CD4-positive, alpha-beta T cell treated with Interferon gamma for 1 hour (primary cell): ENCODE measurements around the gene CCDC185.
"Not testable (repeated sequence)": the region's sequence is repeated elsewhere in the genome, so short reads cannot be mapped to it uniquely, and the experiment has no call there.

Experiments used
- DNase-seq: peaks from one replicate; pipeline ENCODE4 v3.0.0-alpha.2; 2020

CCDC185 gene

GRCh38 chr1:223394706-223395105 lies 1.5 kb downstream of the CCDC185 start:
- no peak for DNase-seq

DNA sequence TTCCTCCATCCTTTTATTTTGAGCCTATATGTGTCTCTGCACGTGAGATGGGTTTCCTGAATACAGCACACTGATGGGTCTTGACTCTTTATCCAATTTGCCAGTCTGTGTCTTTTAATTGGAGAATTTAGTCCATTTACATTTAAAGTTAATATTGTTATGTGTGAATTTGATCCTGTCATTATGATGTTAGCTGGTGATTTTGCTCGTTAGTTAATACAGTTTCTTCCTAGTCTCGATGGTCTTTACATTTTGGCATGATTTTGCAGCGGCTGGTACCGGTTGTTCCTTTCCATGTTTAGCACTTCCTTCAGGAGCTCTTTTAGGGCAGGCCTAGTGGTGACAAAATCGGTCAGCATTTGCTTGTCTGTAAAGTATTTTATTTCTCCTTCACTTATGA lies 6.2 kb downstream of the CCDC185 start:
- DNase-seq, result not testable (repeated sequence)

GRCh38 chr1:223401873-223402789 lies 8.9 kb downstream of the CCDC185 start:
- DNase-seq, result no peak

DNA sequence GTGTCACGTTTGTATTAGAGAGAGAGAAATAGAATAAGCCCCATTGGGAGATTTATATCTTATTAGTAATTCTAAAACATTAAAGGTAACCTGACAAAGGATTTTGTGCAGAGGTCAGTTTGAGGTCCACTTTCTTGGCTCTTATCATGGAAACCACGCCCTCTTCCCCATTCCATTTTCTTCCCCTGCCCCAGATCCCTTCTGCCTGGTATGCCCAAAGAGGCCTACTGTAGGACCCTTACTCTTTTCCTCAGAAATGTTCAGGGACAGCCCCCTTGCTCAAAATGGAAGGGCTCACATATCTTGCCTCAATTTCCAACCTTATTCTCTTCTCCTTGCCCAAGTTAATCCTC lies 9.6 kb downstream of the CCDC185 start:
- no peak for DNase-seq

- no peak for DNase-seq
Observed at GRCh38 chr1:223403184-223403815, 10.1 kb downstream of the CCDC185 start.

DNA sequence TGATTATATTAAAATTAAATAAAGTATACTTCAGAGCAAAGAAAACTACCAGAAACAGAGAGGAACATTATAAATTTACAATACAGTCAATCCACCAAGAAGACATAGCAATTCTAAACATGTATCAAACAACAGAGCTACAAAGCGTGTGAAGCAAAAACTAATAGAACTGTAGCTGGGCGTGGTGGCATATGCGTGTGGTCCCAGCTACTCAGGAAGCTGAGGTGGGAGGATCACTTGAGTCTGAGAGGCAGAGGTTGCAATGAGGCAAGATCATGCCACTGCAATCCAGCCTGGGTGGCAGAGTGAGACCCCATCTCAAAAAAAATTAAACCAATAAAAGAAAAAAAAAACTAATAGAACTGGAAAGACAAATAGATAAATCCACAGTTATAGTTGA lies 12.3 kb downstream of the CCDC185 start:
- no peak for DNase-seq

DNA sequence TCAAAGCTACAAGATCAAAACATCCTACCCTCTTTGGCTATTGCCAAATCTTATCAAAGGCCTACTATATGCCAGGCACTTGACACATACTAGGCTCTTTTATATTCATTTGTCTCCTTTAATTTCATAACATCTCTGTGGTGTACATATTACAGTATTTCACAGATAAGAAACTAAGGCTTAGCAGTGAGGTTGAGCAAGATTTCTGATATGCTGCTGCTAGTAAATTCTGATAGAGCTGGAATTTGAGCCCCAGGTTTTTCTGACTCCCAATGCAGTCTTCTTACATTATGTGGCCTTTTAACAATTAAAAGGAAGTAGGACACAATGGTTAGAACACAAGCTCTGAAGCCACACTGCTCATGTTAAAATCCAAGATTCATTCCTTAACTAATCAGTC lies 16.8 kb downstream of the CCDC185 start:
- DNase-seq, result no peak

DNA sequence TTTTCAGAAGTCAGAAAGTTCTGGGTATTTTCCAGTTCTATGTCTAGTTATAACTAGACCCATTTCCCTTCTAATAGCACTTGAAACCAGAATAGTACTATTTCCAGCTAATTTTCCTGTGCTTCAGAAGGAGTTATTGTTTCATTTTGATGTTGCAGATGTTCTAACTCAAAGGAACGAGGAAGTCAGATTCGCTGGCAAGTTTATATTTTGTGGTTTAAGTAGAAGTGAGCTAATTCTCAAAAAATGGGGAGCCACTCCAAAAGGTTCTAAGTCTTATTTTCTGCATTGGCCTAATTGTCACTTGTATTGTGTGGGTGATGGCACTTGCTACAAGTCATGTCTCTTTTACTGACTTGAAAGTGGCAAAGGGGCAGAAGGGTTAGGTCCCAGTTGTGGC lies 18.1 kb downstream of the CCDC185 start:
- DNase-seq, result no peak

DNA sequence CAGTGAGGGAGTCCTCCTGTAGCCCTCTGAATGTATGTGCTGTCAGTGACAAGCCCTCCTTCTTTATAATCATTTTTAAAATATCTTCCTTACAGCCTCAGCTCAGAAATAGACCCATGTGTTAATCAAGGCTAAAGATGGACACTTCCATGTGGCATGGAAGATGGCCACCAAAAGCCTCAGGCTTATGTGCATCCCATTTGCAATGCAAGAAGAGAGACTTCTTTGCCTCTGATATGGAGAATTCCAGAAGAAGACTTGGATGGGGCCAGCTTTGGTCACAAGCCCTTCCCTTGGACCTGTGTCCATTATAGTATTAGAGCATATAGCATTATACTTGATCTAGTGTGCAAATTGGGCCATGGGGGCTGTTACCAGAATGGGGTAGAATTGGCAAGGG lies 18.5 kb downstream of the CCDC185 start:
- no peak for DNase-seq

DNA sequence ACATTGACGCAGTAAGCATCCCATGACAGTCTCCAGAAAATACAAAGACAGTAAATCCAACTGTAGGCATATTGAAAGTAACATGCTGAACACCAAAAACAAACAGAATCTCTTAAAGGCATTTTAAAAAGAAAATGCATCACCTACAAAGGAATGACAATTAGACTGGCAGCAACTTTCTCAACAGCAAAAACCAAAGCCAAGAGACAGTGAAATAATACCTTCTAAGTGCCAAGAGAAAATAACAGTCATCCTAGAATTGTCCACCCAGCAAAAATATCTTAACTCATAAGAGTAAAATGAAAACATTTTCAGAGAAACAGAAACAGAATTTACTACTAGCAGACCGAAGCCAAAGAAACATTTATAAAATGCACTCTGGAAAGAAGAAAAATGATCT lies 20.0 kb downstream of the CCDC185 start:
- no peak for DNase-seq

- no peak for DNase-seq
Observed at GRCh38 chr1:223417444-223417843, 24.2 kb downstream of the CCDC185 start.

- no peak for DNase-seq
Observed at GRCh38 chr1:223417903-223418663, 24.9 kb downstream of the CCDC185 start.

DNA sequence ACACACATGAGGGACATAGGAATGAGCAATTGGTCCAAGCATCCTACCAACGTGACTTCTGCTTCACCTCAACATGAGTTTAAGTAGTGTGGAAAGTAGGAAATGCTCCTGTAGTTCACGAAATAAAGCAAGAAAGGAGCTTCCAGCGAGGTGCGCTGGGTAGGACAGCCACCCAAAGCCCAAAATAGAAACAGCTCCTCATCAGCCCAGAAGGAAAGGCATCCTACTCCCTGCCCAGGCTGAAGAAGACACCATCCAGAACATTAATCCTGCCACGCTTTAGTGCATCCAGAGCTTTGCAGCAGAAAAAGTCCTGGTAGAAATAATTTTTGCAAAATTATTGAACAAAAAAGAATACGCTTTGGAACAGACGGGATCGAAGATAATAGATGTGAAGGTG lies 25.9 kb downstream of the CCDC185 start:
- DNase-seq, result no peak

DNA sequence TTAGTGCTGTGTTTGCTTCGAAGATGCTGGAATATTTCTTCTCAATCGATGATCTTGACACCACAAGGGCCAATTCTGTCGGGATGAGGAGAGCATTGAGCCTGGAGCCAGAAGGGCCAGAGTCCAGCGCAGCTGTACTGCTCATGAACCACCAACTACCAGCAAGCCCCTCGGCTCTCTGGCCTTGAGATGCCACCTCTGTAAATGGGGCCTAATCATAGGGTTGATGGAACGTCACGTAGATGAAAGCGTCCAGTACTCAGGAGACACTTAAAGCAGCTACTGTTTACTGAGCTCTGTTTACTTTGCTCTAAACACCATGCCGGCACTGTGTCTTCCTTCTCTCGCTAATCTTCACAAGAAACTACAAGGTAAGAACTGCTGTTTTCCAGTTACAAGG lies 26.3 kb downstream of the CCDC185 start:
- no peak for DNase-seq

DNA sequence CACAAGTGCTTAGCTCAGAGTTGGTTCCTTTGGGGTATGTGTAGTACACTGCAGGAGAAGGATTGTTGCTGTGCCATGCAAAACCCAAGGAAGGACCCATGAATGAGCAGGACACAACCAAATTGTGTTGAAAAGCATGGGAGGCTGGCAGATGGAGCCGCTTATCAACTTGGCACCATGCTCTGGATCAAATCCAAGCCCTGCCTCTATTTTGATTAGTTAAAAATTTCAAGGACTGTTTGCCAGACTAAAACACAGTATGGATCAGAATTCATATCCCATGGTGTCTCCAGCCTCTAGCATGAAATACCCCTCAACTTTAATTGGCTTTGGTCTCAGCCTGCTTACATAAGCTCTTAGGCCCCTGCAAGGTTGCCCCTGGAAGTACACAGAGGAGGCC lies 27.8 kb downstream of the CCDC185 start:
- no peak for DNase-seq

- DNase-seq, result no peak
Observed at GRCh38 chr1:223421676-223422075, 28.5 kb downstream of the CCDC185 start.

DNA sequence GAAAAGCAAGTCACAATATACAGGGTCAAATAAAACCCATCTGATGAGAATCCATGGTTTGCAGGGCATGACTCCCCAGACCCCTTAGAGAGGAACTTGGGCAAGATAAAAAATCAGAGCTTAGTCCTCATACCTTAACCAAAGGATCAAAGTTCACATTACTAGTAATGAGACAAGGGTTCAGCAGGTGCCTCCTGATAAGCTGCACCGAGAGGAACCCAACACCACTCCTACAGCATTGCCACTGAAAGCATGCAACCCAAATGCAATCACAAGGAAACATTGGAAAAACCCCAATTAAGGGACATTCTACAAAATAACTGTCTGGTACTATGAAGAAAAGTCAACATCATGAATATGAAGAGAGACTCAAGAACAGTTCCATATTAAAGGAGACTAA lies 29.7 kb downstream of the CCDC185 start:
- DNase-seq, result no peak

- no peak for DNase-seq
Observed at GRCh38 chr1:223423641-223424233, 30.5 kb downstream of the CCDC185 start.

DNA sequence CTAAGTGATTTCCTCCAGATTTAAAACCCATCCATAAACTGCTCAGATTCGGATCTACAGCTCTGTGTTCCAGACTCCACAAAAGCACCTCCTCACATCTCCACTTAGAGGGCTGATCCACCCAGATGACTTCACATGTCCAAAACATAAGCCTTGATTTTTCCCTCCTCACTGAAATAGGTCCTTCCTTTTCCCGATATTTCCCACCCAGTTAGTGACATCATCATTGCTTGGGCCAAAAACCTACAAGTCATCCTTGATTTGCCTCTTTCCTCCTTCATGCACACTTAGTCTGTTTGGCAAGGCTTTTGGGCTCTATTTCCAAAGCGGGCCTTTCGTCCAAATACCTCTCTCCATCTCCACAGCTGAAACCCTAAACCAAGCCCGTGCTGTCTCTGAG lies 32.3 kb downstream of the CCDC185 start:
- DNase-seq, result no peak

- no peak for DNase-seq
Observed at GRCh38 chr1:223426936-223427335, 33.7 kb downstream of the CCDC185 start.

- DNase-seq, result no peak
Observed at GRCh38 chr1:223429313-223429731, 36.1 kb downstream of the CCDC185 start.

DNA sequence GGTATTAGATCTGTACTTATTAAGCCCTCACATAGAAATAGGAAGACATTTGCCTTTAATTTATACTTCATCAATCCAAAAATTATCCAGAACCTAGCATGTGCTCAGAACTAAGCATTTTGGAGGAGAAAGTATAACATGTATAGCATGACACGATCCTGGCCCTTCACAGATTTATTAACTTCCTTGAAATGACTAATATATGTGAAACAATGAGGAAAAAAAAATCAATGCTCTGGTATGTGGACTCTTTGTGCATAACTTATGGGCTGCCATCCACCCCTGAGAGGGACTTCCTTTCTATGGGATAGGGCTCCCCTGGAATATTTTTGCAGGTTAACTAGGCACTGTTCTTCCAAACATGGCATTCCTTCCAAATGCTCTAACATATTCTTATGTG lies 36.6 kb downstream of the CCDC185 start:
- no peak for DNase-seq

GRCh38 chr1:223430236-223430635 lies 37.0 kb downstream of the CCDC185 start:
- no peak for DNase-seq
